Suppressor macrophage treated with lipopolysaccharide for 4 hours (primary cell): Measurements from ENCODE around the gene PRKAR2B.
"Not testable (repeated sequence)": the region's sequence is repeated elsewhere in the genome, so short reads cannot be mapped to it uniquely, and the experiment has no call there.

Experiments
- DNase-seq: peaks from one replicate; pipeline ENCODE4 v3.0.0-alpha.2; 2020

PRKAR2B gene

GRCh38 chr7:107080099-107080505, 35.6 kb downstream of the PRKAR2B start:
- DNase-seq = no peak

GRCh38 chr7:107080533-107080932, 36.0 kb downstream of the PRKAR2B start:
- DNase-seq = no peak

- DNase-seq = no peak
Measured at GRCh38 chr7:107085180-107085579, 40.7 kb downstream of the PRKAR2B start.

GRCh38 chr7:107089627-107090026, 45.1 kb downstream of the PRKAR2B start:
- no peak for DNase-seq

GRCh38 chr7:107090457-107090856, 46.0 kb downstream of the PRKAR2B start:
- no peak for DNase-seq

- no peak for DNase-seq
Measured at GRCh38 chr7:107091306-107091705, 46.8 kb downstream of the PRKAR2B start.

GRCh38 chr7:107093671-107094070, 49.2 kb downstream of the PRKAR2B start:
- not testable (repeated sequence) for DNase-seq

- not testable (repeated sequence) for DNase-seq
Measured at GRCh38 chr7:107099154-107099553, 54.6 kb downstream of the PRKAR2B start.

GRCh38 chr7:107100824-107101223, 56.3 kb downstream of the PRKAR2B start:
- DNase-seq = no peak

GRCh38 chr7:107103369-107103768, 58.9 kb downstream of the PRKAR2B start:
- peak; percentile 45 for DNase-seq

GRCh38 chr7:107104801-107105200, 60.3 kb downstream of the PRKAR2B start:
- DNase-seq = no peak

GRCh38 chr7:107105591-107106245, 61.2 kb downstream of the PRKAR2B start:
- DNase-seq = no peak

GRCh38 chr7:107108793-107109371, 64.4 kb downstream of the PRKAR2B start:
- DNase-seq = no peak

- no peak for DNase-seq
Measured at GRCh38 chr7:107109955-107110354, 65.5 kb downstream of the PRKAR2B start.

GRCh38 chr7:107111196-107111595, 66.7 kb downstream of the PRKAR2B start:
- no peak for DNase-seq

GRCh38 chr7:107113866-107114265, 69.4 kb downstream of the PRKAR2B start:
- no peak for DNase-seq

GRCh38 chr7:107115114-107115513, 70.6 kb downstream of the PRKAR2B start:
- no peak for DNase-seq

- peak; percentile 82 for DNase-seq
Measured at GRCh38 chr7:107115762-107116540, 71.4 kb downstream of the PRKAR2B start.

- DNase-seq = peak; percentile 83
Measured at GRCh38 chr7:107118109-107118900, 73.8 kb downstream of the PRKAR2B start.

- DNase-seq = no peak
Measured at GRCh38 chr7:107119376-107120105, 75.0 kb downstream of the PRKAR2B start.

GRCh38 chr7:107122486-107122911, 78.0 kb downstream of the PRKAR2B start:
- no peak for DNase-seq

GRCh38 chr7:107123392-107123791, 78.9 kb downstream of the PRKAR2B start:
- no peak for DNase-seq
